HL-60 (cell line): ENCODE data around the gene AFF3.

Experiments used
- CTCF ChIP-seq: IDR thresholded peaks from one replicate; pipeline ENCODE4 v1.5.1; 2011; ENCODE audit warnings: low read length, control low read depth, inconsistent platforms; ENCODE audit not compliant: insufficient read depth
- POLR2AphosphoS5 ChIP-seq: IDR thresholded peaks from 2 replicates; pipeline ENCODE4 v1.6.1; 2012; ENCODE audit warnings: low read depth

GRCh38 chr2:99710721-99711120 lies 431.7 kb downstream of the AFF3 start:
- no peak for TF ChIP-seq CTCF
- TF ChIP-seq POLR2AphosphoS5 = no peak
